Duodenal mucosa (tissue), 2 donors: Measurements from ENCODE around the gene ADGRB3.
"Not testable (repeated sequence)": the region's sequence is repeated elsewhere in the genome, so short reads cannot be mapped to it uniquely, and the experiment has no call there.

Experiments used
- H3K27ac ChIP-seq: one replicate; pipeline ENCODE4 v1.7.0; 2013; ENCODE audit warnings: low read depth, low read length
- H3K27me3 ChIP-seq, 2 donors: one replicate each; pipeline ENCODE4 v1.7.0; 2013; ENCODE audit warnings: low read length in 2 of 2, control low read depth in 1 of 2; ENCODE audit not compliant: insufficient read depth in 2 of 2, control insufficient read depth in 1 of 2
- H3K36me3 ChIP-seq, 2 donors: one replicate each; pipeline ENCODE4 v1.7.0; 2013; ENCODE audit warnings: low read length in 2 of 2, control low read depth in 1 of 2; ENCODE audit not compliant: insufficient read depth in 2 of 2, control insufficient read depth in 1 of 2
- H3K4me1 ChIP-seq, 2 donors: one replicate each; pipeline ENCODE4 v1.7.0; 2013; ENCODE audit warnings: low read length in 2 of 2, control low read depth in 1 of 2; ENCODE audit not compliant: insufficient read depth in 2 of 2, control insufficient read depth in 1 of 2
- H3K4me3 ChIP-seq, 2 donors: one replicate each; pipeline ENCODE4 v1.7.0; 2013; ENCODE audit warnings: low read length in 2 of 2, low read depth in 1 of 2
- H3K9ac ChIP-seq, 2 donors: one replicate each; pipeline ENCODE4 v1.7.0; 2013; ENCODE audit warnings: low read length in 2 of 2, low read depth in 1 of 2
- H3K9me3 ChIP-seq, 2 donors: one replicate each; pipeline ENCODE4 v1.7.0; 2013; ENCODE audit warnings: low read length in 2 of 2, control low read depth in 1 of 2; ENCODE audit not compliant: control insufficient read depth in 1 of 2

The ADGRB3 gene

GRCh38 chr6:68747110-68747790 lies 112.2 kb downstream of the ADGRB3 start:
- H3K9me3 ChIP-seq = no peaks in the 10 kb centered on the region
- H3K27ac ChIP-seq = no peak overlapping the region
- no peaks in the 10 kb centered on the region for H3K36me3 ChIP-seq
- no peak overlapping the region for H3K4me3 ChIP-seq
- H3K9ac ChIP-seq = no peak overlapping the region
- no peaks in the 10 kb centered on the region for H3K4me1 ChIP-seq
- H3K27me3 ChIP-seq = no peaks in the 10 kb centered on the region

- not testable (repeated sequence) for H3K9me3 ChIP-seq, H3K27me3 ChIP-seq, H3K4me3 ChIP-seq, H3K4me1 ChIP-seq, H3K27ac ChIP-seq, H3K36me3 ChIP-seq, H3K9ac ChIP-seq
These were observed 112.8 kb downstream of the ADGRB3 start for GRCh38 chr6:68747832-68748231.

GRCh38 chr6:68754681-68755213 lies 119.7 kb downstream of the ADGRB3 start:
- peaks cover 0 to 3% of the 10 kb centered on the region in 2 donors for H3K4me1 ChIP-seq
- no peak overlapping the region for H3K9ac ChIP-seq
- H3K4me3 ChIP-seq = no peak overlapping the region
- H3K36me3 ChIP-seq = no peaks in the 10 kb centered on the region
- H3K27ac ChIP-seq = no peak overlapping the region
- H3K27me3 ChIP-seq = no peaks in the 10 kb centered on the region
- no peaks in the 10 kb centered on the region for H3K9me3 ChIP-seq

GRCh38 chr6:68756454-68757375 lies 121.6 kb downstream of the ADGRB3 start:
- Histone ChIP-seq H3K9ac (no peak overlapping the region), H3K27ac (no peak overlapping the region), H3K27me3 (no peaks in the 10 kb centered on the region), H3K36me3 (no peaks in the 10 kb centered on the region), H3K9me3 (no peaks in the 10 kb centered on the region), H3K4me3 (no peak overlapping the region), H3K4me1 (peaks cover 0 to 3% of the 10 kb centered on the region in 2 donors)

- Histone ChIP-seq H3K4me1 (peaks cover 0 to 3% of the 10 kb centered on the region in 2 donors), H3K4me3 (no peak overlapping the region), H3K9me3 (no peaks in the 10 kb centered on the region), H3K36me3 (no peaks in the 10 kb centered on the region), H3K27ac (no peak overlapping the region), H3K9ac (no peak overlapping the region), H3K27me3 (no peaks in the 10 kb centered on the region)
These were observed 122.7 kb downstream of the ADGRB3 start for GRCh38 chr6:68757821-68758220.

DNA sequence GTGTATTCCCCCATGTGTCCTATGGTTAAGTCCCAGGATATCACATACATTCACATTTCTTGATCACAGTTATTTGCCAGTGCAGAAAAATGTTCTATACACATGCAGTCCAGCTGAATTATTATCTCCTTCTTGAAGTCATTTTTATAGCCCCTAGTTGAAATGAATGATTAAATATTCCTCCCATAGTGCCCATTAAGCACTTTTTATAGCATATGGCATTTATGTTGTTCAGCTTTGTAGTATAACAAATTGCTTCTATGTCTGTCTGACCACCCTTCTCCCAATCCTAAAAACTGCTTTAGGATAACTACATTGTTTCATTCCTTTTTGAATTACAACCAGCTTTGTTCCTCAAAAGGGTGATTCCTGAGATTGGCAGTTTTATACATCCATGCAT lies 123.5 kb downstream of the ADGRB3 start:
- Histone ChIP-seq H3K4me1 (peaks cover 0 to 3% of the 10 kb centered on the region in 2 donors), H3K27ac (no peak overlapping the region), H3K4me3 (no peak overlapping the region), H3K9ac (no peak overlapping the region), H3K27me3 (no peaks in the 10 kb centered on the region), H3K36me3 (no peaks in the 10 kb centered on the region), H3K9me3 (no peaks in the 10 kb centered on the region)

DNA sequence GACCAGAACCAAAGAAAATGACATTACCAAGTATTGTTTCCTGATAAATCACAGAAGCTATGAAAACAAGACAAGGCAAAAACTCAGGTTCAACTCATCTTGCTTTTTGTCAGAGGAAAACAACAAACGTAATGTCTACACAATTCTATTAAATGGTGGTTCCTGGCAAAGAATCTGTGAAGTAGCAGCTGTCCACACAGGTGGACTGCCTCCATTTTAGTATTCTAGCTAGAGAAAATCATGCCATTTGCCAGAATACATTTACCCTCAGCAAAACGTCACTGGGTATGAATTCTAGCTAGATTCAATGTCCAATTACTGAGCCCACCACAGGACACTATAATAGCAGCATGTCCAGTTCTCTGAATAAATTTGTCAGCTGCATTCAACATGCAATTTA lies 125.4 kb downstream of the ADGRB3 start:
- H3K36me3 ChIP-seq = no peaks in the 10 kb centered on the region
- no peaks in the 10 kb centered on the region for H3K27me3 ChIP-seq
- H3K4me1 ChIP-seq = peaks cover 0 to under 1% of the 10 kb centered on the region in 2 donors
- no peak overlapping the region for H3K9ac ChIP-seq
- H3K4me3 ChIP-seq = no peak overlapping the region
- H3K9me3 ChIP-seq = no peaks in the 10 kb centered on the region
- H3K27ac ChIP-seq = no peak overlapping the region

DNA sequence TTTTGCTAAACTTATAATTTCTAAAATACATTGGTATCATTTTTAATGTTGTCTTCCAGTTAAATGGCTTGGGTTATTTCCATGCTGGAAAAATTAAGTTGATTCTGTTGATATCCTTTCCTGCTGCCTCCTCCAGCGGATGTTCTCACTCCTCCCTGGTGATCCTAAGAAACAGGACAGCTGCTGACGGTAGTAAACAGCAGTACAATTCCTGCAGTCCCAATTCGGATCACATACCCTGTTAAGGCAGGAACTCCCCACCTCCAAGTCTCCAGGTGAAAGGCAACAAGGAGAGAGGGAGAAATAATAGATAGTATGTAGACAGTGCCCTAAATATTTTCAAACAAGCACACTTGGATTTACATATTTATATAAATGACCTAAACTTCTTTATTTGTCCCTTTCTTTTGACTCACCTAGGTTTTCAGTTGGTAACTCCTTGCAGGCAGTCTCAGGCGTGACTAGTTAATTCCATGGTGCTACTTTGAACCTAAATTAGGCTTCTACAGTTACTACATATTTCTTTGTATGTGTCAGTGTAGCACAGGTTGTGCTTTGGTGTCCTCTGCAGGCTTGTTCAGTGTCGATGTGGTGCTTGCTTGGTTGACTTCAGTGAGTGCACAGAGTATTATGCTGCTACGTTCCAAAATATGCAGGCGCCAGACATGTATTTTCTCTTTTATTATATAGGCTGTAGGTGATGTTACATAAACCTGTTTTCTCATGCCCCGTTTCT lies 126.0 kb downstream of the ADGRB3 start:
- no peak overlapping the region for H3K9ac ChIP-seq
- H3K27ac ChIP-seq = no peak overlapping the region

GRCh38 chr6:68761985-68762384 lies 126.9 kb downstream of the ADGRB3 start:
- H3K9ac ChIP-seq = no peak overlapping the region
- H3K36me3 ChIP-seq = no peaks in the 10 kb centered on the region
- H3K27ac ChIP-seq = no peak overlapping the region
- no peaks in the 10 kb centered on the region for H3K27me3 ChIP-seq
- no peaks in the 10 kb centered on the region for H3K4me1 ChIP-seq
- no peaks in the 10 kb centered on the region for H3K9me3 ChIP-seq
- no peak overlapping the region for H3K4me3 ChIP-seq

More for the DNA sequence above, 126.0 kb downstream of the ADGRB3 start:
- Histone ChIP-seq H3K36me3 (no peaks in the 10 kb centered on the region), H3K27me3 (no peaks in the 10 kb centered on the region), H3K9me3 (no peaks in the 10 kb centered on the region), H3K4me3 (no peak overlapping the region), H3K4me1 (no peaks in the 10 kb centered on the region)

DNA sequence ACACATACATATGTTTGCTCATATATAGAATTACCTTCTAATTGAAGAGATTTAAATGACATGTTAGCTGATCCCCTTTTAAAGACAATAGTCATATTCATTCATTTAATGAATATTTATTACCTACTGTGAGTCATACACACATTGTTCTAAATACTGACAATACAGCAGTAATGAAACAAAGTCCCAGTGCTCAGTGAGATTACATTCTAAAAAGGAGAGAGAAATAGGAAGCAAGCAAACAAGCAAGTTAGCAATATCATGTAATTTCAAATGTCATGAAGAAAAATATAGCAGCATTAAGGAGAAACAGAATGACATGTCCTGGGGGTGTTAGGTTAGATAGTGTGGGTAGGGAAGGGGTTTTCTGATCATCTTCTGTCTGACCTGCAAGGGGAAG lies 136.3 kb downstream of the ADGRB3 start:
- H3K9me3 ChIP-seq = no peaks in the 10 kb centered on the region
- H3K36me3 ChIP-seq = no peaks in the 10 kb centered on the region
- no peaks in the 10 kb centered on the region for H3K4me1 ChIP-seq
- H3K4me3 ChIP-seq = no peak overlapping the region
- H3K27me3 ChIP-seq = no peaks in the 10 kb centered on the region
- no peak overlapping the region for H3K9ac ChIP-seq
- H3K27ac ChIP-seq = no peak overlapping the region
